ENCODE data around the gene COL6A1.

GRCh38 chr21:46054451-46054881 is 72.9 kb downstream of the COL6A1 start:
- TF ChIP-seq CTCF (IDR thresholded peaks at IDR 0.05; ENCODE audit: poor library complexity, severe bottlenecking), result no peak
- TF ChIP-seq RAD21 (conservative IDR thresholded peaks at IDR 0.05), result no peak
- no peak for TF ChIP-seq EP300 (conservative IDR thresholded peaks at IDR 0.05; ENCODE audit: poor library complexity, severe bottlenecking)
- TF ChIP-seq REST (IDR thresholded peaks at IDR 0.05; ENCODE audit: borderline replicate concordance), result no peak
- TF ChIP-seq POLR2AphosphoS5 (IDR thresholded peaks at IDR 0.05), result no peak
- no peak for TF ChIP-seq TAF1 (IDR thresholded peaks at IDR 0.05; ENCODE audit: low read depth)

Measured in neural cell (in vitro differentiated cells).